ENCODE results near the gene VWA3A.
A peak's percentile ranks its signal among the peaks of the same experiment; 100 is the strongest.
"Not testable (repeated sequence)": the region's sequence is repeated elsewhere in the genome, so short reads cannot be mapped to it uniquely, and the experiment has no call there.

The VWA3A gene

DNA sequence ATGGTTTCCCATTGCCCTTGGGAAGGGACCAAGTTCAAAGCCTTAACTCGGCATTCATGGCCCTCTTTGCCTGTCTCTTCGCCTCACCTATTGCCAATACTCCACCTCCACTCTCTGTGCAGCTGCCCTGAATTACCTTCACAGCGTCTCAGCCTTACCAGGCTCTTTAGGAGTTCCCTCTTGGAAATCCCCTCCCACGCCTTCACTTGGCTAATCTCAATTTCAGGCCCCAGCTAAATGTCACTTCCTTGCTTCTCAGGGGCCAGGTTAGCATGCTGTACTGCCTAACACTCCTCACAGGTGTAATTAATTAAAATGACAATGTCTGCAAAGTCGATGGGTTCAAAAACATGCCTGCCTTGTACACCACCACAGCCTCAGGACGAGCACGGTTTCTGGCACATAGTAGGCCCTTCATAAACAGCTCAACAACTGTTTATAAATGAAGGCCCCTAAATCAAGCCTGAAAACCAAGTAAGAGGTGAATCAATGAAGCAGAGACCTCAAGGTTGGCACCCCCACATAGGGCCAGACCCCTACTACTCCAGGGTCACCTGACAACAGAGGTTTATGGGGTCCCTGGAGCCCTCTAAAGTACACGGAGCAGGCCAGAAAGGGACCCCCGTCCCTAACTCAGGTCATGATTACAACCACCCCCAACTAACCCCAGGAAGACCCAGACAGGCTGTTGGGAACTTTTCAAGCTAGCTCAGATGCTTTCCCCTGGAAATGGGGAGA lies 102.5 kb downstream of the VWA3A start:
- peak overlapping the region; percentile 64 to 74 for H3K27ac ChIP-seq
- DNase-seq (ENCODE audit: low spot score): no peak

DNA sequence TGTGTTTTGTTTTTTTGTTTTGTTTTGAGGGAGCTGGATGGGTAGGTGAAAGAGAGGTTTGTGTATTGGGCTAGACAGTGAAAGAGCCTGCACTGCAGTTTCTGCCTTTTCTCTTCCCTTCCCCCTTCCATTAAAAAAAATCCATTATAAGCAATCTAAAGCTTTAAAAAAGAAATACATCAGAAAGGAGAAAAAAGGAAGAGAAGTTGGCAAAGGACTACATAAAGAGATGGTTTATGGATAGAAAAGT lies 103.0 kb downstream of the VWA3A start:
- no peak for DNase-seq (ENCODE audit: low spot score)
- no peak overlapping the region for H3K4me3 ChIP-seq
- TF ChIP-seq, protein P1, sequence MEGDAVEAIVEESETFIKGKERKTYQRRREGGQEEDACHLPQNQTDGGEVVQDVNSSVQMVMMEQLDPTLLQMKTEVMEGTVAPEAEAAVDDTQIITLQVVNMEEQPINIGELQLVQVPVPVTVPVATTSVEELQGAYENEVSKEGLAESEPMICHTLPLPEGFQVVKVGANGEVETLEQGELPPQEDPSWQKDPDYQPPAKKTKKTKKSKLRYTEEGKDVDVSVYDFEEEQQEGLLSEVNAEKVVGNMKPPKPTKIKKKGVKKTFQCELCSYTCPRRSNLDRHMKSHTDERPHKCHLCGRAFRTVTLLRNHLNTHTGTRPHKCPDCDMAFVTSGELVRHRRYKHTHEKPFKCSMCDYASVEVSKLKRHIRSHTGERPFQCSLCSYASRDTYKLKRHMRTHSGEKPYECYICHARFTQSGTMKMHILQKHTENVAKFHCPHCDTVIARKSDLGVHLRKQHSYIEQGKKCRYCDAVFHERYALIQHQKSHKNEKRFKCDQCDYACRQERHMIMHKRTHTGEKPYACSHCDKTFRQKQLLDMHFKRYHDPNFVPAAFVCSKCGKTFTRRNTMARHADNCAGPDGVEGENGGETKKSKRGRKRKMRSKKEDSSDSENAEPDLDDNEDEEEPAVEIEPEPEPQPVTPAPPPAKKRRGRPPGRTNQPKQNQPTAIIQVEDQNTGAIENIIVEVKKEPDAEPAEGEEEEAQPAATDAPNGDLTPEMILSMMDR (IDR thresholded peaks at IDR 0.05): no peak
- peak overlapping the region; percentile 64 to 74 for H3K27ac ChIP-seq

More for the DNA sequence above, 102.5 kb downstream of the VWA3A start:
- TF ChIP-seq, protein P1 (IDR thresholded peaks at IDR 0.05): no peak
- no peak overlapping the region for H3K4me3 ChIP-seq

DNA sequence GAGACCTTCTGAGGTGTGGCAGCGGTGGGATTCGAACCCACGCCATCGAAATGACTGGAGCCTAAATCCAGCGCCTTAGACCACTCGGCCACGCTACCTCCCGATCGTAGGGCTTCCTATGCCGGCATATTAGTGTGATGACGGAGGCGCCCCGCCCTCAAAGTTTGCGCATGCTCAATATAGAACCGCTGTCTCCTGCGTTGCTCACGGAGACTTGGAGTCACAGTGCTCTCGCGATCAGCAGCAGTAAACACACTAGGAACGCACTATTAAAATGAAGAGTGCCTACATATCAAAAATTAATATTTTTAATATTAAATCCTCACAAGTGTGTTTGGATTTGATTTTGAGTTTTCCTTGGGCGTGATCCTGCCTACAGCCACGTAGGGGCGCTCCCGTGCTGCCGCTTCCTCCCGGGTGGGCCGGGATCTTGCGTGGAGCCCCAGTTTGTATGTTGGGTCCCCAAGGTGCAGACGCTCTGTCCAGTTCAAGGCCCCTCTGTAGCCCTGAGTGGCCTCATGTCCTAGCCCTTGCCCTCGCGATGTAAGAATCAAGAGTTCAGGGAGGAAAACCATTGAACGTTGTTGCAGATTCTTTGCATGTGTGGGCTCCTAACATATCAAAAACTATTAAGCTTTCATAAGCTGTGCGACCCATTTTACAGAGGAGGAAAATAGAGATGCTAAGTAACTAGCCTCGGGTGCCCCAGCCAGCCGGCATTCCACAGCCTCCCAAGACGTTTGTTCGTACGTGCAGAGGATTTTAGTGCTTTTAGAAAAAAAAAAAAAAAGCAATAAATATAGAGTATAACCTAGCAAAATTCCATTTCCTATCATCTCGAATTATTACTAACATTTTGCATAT lies 103.6 kb downstream of the VWA3A start:
- Histone ChIP-seq H3K27ac (peak overlapping the region; percentile 64 to 74), H3K4me3 (peak overlapping the region; percentile 62)
- TF ChIP-seq, protein P1 (IDR thresholded peaks at IDR 0.05): peak; percentile 89
- peak; percentile 95 for DNase-seq (ENCODE audit: low spot score)

DNA sequence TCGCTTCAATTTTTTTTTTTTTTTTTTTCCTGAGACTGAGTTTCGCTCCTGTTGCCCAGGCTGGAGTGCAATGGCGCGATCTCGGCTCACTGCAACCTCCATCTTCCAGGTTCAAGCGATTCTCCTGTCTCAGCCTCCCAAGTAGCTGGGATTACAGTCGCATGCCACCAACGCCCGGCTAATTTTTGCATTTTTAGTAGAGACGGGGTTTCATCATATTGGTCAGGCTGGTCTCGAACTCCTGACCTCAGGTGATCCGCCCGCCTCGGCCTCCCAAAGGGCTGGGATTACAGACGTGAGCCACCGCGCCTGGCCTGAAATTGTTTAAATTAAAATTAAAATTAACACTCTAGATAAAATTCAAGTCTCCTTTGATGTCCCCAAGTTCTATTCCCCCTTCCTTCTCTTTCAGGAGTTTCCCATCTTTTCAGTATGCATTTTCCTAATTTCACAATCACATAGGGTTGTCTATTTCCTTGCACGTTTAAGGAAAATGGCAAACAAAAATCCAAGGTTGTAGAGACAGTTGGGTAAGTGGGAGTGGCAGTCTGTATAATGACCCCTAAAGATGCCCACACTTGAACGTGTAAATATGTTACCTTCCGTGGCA lies 104.3 kb downstream of the VWA3A start:
- peak overlapping the region; percentile 7 to 94 for H3K27ac ChIP-seq
- not testable (repeated sequence) for DNase-seq (ENCODE audit: low spot score); H3K4me3 ChIP-seq

DNA sequence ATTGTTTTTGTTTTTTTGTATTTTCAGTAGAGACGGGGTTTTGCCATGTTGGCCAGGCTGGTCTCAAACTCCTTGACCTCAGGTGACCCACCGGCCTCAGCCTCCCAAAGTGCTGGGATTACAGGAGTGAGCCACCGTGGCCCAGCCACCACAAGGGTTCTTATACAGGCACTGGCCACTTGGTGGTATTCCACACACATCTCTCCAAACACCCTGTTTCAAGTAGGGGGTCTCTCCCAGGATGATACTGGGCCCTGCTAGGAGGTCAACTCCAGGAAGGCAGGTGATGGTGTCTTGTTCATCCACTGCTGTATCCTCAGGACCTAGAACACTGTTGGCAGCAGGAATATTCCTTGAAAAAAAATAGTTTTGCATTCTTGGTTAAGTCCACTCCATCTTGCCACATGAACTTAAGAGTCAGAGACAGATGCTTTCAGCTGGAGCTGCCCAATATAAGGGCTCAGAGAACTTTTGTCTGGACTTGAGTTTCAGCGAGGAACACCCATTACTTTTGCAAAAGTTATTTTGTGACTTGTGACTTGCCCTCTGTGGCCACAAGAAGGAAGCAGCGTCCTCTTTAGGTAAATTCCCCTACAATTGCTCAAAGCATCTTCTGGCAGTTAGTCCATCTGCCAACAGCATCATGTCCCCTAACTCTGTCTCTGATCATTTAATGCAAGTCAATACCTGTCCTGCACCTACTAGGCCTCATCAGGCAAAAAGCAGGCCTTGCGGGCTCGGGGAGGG lies 106.4 kb downstream of the VWA3A start:
- Histone ChIP-seq H3K27ac (peak overlapping the region; percentile 88 to 94), H3K4me3 (no peak overlapping the region)
- no peak for DNase-seq (ENCODE audit: low spot score)
- TF ChIP-seq, protein P1 (IDR thresholded peaks at IDR 0.05): no peak

DNA sequence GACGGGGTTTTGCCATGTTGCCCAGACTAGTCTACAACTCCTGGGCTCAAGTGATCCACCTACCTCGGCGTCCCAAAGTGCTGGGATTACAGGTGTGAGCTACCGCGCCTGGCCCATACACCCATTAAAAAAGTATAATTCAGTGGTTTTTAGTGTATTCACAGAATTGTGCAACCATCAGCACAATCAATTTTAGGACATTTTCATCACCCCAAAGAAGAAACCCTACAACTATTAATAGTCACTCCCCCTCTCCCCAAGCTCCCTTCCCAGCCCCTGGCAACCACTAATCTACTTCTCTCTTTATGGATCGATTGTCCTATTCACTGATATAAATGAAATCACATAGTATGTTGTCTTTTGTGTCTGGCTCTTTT lies 109.9 kb downstream of the VWA3A start:
- Histone ChIP-seq H3K27ac (no peak overlapping the region), H3K4me3 (no peak overlapping the region)
- DNase-seq (ENCODE audit: low spot score): no peak
- TF ChIP-seq, protein P1 (IDR thresholded peaks at IDR 0.05): no peak

DNA sequence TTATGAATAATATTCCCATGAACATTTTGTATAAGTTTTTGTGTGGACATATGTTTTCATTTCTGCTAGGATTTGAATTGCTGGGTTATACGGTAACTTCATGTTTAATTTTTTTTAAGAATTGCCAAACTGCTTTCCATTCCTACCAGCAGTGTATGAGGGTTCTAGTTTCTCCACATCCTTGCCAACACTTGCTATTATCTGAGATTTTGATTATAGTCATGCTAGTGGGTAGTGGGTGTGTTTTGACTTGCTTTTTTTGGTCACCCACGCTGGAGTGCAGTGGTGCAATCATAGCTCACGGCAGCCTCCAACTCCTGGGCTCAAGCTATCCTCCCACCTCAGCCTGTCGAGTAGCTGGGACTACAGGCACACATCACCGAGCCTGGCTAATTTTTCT lies 110.8 kb downstream of the VWA3A start:
- DNase-seq (ENCODE audit: low spot score): no peak
- H3K4me3 ChIP-seq: no peak overlapping the region
- TF ChIP-seq, protein P1 (IDR thresholded peaks at IDR 0.05): no peak
- no peak overlapping the region for H3K27ac ChIP-seq
